K562 (cell line): Measurements from ENCODE around the gene VSNL1.

Experiments used
- DPF2 ChIP-seq: fragments of 450-650 bp; IDR thresholded peaks from 2 replicates; pipeline ENCODE4 v1.6.1; 2016
- PHF20 ChIP-seq: fragments of 450-650 bp; IDR thresholded peaks from 2 replicates; pipeline ENCODE4 v1.6.1; 2018; ENCODE audit not compliant: partially characterized antibody

DNA sequence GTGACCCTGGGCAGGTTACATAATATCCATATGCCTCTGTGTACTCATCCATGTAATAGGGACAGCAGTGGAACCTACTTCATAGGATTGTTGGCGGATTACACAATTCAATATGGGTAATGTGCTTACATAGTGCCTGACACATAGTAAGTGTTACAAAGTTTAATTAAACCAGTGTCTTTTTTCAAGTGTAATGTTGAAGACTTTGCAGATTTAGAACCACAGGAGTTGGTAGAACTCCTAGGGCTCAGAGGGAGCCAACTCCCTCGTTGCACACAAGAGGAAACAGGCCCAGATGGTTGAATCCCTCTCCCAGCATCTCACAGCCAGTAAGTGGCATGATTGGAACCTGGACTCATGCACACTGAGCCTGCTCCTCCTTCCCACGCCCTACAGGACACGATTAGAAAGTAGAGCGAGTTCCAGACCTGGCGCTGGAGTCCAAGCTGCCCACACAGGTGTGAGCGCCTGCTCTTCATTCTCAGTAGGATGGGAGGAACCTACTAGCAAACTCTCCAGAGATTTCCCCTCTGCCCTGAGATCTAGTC lies 97.8 kb downstream of the VSNL1 start:
- TF ChIP-seq PHF20 (no peak), DPF2 (no peak)
